Thyroid gland (tissue), 4 donors: ENCODE data around the gene BHLHA9. TPM values are rescaled to one million over a fixed set of nuclear protein-coding genes. Genes with fewer than 3 reads are reported as not detected.

Source experiments
- DNase-seq, 2 donors: peaks; one replicate each; pipeline ENCODE4 v3.0.0-alpha.2; 2019
- H3K27ac ChIP-seq, 3 donors: fragments of 200-600 bp; sonication (generic); 1 replicate in 2 of 3; 2 replicates in 1 of 3; pipeline ENCODE4 v1.5.1; 2016 to 2019; ENCODE audit warnings: mild to moderate bottlenecking in 1 of 3, moderate library complexity in 1 of 3
- H3K27me3 ChIP-seq: fragments of 200-600 bp; sonication (generic); one replicate; pipeline ENCODE4 v1.5.1; 2019
- H3K36me3 ChIP-seq, 2 donors: fragments of 200-600 bp; sonication (generic); one replicate each; pipeline ENCODE4 v1.5.1; 2016 to 2019
- H3K4me1 ChIP-seq, 2 donors: fragments of 200-600 bp; sonication (generic); one replicate each; pipeline ENCODE4 v1.5.1; 2017 to 2019
- H3K4me3 ChIP-seq, 3 donors: fragments of 200-600 bp; sonication (generic); replicated peaks in 1 of 3; 1 replicate in 2 of 3; 2 replicates in 1 of 3; pipeline ENCODE4 v1.5.1; 2016; ENCODE audit warnings: mild to moderate bottlenecking in 1 of 3
- H3K9me3 ChIP-seq: fragments of 200-600 bp; sonication (generic); one replicate; pipeline ENCODE4 v1.5.1; 2017
- CTCF ChIP-seq, 6 experiments: fragments of 200-600 bp in 3 of 6; fragments of 450-650 bp in 3 of 6; sonication (generic) in 3 of 6; IDR thresholded peaks; one replicate each; pipeline ENCODE4 v1.5.1; 2016 to 2019; ENCODE audit warnings: antibody characterized with exemption in 6 of 6, mild to moderate bottlenecking in 2 of 6, inconsistent platforms in 1 of 6, moderate library complexity in 1 of 6
- POLR2A ChIP-seq, 2 donors: fragments of 450-650 bp; IDR thresholded peaks; one replicate each; pipeline ENCODE4 v1.6.1; 2017; ENCODE audit warnings: antibody characterized with exemption in 2 of 2, mild to moderate bottlenecking in 2 of 2, moderate library complexity in 1 of 2
- whole genome bisulfite sequencing, 2 donors: methylation state at CpG; one replicate each; pipeline ENCODE4 v1.1.5; 2017; 5-methylcytosine and 5-hydroxymethylcytosine counted together
- intact Hi-C: fragments of 100-400 bp; cut with DNase I; formaldehyde crosslinking; loops from one replicate; pipeline ENCODE4 v1.15.1; 2023
- total RNA-seq, 4 donors: library from RNA; depleted of rRNA; stranded (reverse); fragments of >200 nt; gene quantifications; one replicate each; pipeline ENCODE4 v1.2.3, GENCODE V29; 2016

BHLHA9 gene
- total RNA-seq, 4 donors from 2014 or later, result not detected

GRCh38 chr17:1226308-1226707 lies 43.9 kb upstream of the BHLHA9 start:
- no peak overlapping the region for H3K27ac ChIP-seq
- no peak for DNase-seq
- H3K9me3 ChIP-seq, result no peaks in the 10 kb centered on the region
- 73 to 85% methylated on average over 3 of the region's 3 CpGs for WGBS, 2 donors
- intact Hi-C loops, result no loop called here
- no peaks in the 10 kb centered on the region for H3K36me3 ChIP-seq
- TF ChIP-seq CTCF (IDR thresholded peaks at IDR 0.05) (no peak), POLR2A (IDR thresholded peaks at IDR 0.05) (no peak)
- H3K27me3 ChIP-seq, result peaks cover 17% of the 10 kb centered on the region
- H3K4me3 ChIP-seq, result no peak overlapping the region
- peaks cover 7 to 24% of the 10 kb centered on the region in 2 donors for H3K4me1 ChIP-seq

GRCh38 chr17:1227365-1227764 lies 42.9 kb upstream of the BHLHA9 start:
- TF ChIP-seq CTCF (IDR thresholded peaks at IDR 0.05), result no peak
- TF ChIP-seq POLR2A (IDR thresholded peaks at IDR 0.05), result no peak
- H3K4me3 ChIP-seq, result no peak overlapping the region
- H3K9me3 ChIP-seq, result no peaks in the 10 kb centered on the region
- intact Hi-C loops, result no loop called here
- H3K27me3 ChIP-seq, result peaks cover 18% of the 10 kb centered on the region
- no peak overlapping the region for H3K27ac ChIP-seq
- WGBS, 2 donors, result 62 to 90% methylated on average over 5 of the region's 5 CpGs
- H3K4me1 ChIP-seq, result peaks cover 7 to 24% of the 10 kb centered on the region in 2 donors
- H3K36me3 ChIP-seq, result no peaks in the 10 kb centered on the region
- DNase-seq, result no peak

- peaks cover 7 to 24% of the 10 kb centered on the region in 2 donors for H3K4me1 ChIP-seq
- no peaks in the 10 kb centered on the region for H3K36me3 ChIP-seq
- 16 to 23% methylated on average over 29 to 39 of the region's 58 CpGs for WGBS, 2 donors
- no peak overlapping the region for H3K27ac ChIP-seq
- peaks cover 18% of the 10 kb centered on the region for H3K27me3 ChIP-seq
- TF ChIP-seq POLR2A (IDR thresholded peaks at IDR 0.05), result no peak
- no peaks in the 10 kb centered on the region for H3K9me3 ChIP-seq
- peak overlapping the region in 1 of 3 donors; percentile 40 for H3K4me3 ChIP-seq
- DNase-seq, result no peak
- intact Hi-C loops, result no loop called here
Measured at GRCh38 chr17:1227917-1228780, 42.1 kb upstream of the BHLHA9 start.

GRCh38 chr17:1228781-1229348 lies 41.4 kb upstream of the BHLHA9 start:
- intact Hi-C loops, result no loop called here
- Histone ChIP-seq H3K4me3 (peak overlapping the region in 1 of 3 donors; percentile 40), H3K27ac (no peak overlapping the region), H3K36me3 (no peaks in the 10 kb centered on the region), H3K4me1 (peaks cover 7 to 24% of the 10 kb centered on the region in 2 donors), H3K27me3 (peaks cover 18% of the 10 kb centered on the region), H3K9me3 (no peaks in the 10 kb centered on the region)
- DNase-seq, result no peak
- TF ChIP-seq POLR2A (IDR thresholded peaks at IDR 0.05) (no peak), CTCF (IDR thresholded peaks at IDR 0.05) (no peak)
- WGBS, 2 donors, result 0 to 2% methylated on average over 7 to 10 of the region's 79 CpGs

- intact Hi-C loops, result no loop called here
Measured at GRCh38 chr17:1229349-1229899, 40.8 kb upstream of the BHLHA9 start.

More at GRCh38 chr17:1229349-1229899, 40.8 kb upstream of the BHLHA9 start:
- Histone ChIP-seq H3K4me3 (peak overlapping the region in 2 of 3 donors; percentile 40 to 47), H3K4me1 (peaks cover 7 to 24% of the 10 kb centered on the region in 2 donors), H3K36me3 (no peaks in the 10 kb centered on the region), H3K27me3 (peaks cover 18% of the 10 kb centered on the region), H3K27ac (no peak overlapping the region), H3K9me3 (no peaks in the 10 kb centered on the region)
- TF ChIP-seq CTCF (IDR thresholded peaks at IDR 0.05), result no peak
- peak in 1 of 2 donors; percentile 21 for TF ChIP-seq POLR2A (IDR thresholded peaks at IDR 0.05)
- DNase-seq, result peak; percentile 28
- WGBS, 2 donors, result 0% methylated on average over 2 to 14 of the region's 74 CpGs
